22Rv1 (cell line): ENCODE measurements around the gene SMURF2.

Experiments
- ZFX ChIP-seq: fragments of 450-650 bp; IDR thresholded peaks from 2 replicates; pipeline ENCODE4 v1.6.1; 2017; ENCODE audit warnings: antibody characterized with exemption, borderline replicate concordance
- TF ChIP-seq, protein P1 (sequence below): fragments of 450-650 bp; IDR thresholded peaks from 2 replicates; pipeline ENCODE4 v1.5.1; 2017; ENCODE audit warnings: mild to moderate bottlenecking

DNA sequence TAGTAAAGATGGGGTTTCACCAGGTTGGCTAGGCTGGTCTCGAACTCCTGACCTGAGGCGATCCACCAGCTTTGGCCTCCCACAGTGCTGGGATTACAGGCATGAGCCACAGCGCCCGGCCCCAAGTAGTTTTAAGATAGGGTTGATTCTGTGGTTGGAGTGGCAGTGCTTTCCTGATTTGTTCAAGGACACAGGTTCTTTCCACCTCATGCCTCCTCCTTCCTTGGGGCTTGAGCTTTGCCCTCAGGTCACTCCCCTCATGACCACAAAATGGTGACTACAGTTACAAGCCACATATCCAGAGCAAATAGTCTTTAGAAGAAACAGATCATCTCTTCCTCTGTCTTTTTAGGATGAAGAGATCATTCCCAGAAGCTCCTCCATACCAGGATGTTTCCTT, 25.3 kb upstream of the SMURF2 start:
- TF ChIP-seq, protein P1, sequence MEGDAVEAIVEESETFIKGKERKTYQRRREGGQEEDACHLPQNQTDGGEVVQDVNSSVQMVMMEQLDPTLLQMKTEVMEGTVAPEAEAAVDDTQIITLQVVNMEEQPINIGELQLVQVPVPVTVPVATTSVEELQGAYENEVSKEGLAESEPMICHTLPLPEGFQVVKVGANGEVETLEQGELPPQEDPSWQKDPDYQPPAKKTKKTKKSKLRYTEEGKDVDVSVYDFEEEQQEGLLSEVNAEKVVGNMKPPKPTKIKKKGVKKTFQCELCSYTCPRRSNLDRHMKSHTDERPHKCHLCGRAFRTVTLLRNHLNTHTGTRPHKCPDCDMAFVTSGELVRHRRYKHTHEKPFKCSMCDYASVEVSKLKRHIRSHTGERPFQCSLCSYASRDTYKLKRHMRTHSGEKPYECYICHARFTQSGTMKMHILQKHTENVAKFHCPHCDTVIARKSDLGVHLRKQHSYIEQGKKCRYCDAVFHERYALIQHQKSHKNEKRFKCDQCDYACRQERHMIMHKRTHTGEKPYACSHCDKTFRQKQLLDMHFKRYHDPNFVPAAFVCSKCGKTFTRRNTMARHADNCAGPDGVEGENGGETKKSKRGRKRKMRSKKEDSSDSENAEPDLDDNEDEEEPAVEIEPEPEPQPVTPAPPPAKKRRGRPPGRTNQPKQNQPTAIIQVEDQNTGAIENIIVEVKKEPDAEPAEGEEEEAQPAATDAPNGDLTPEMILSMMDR, result no peak
- TF ChIP-seq ZFX, result no peak
